Uterus (tissue), 2 donors: ENCODE data around the gene SYT12.

Experiments used
- CTCF ChIP-seq, 4 experiments: fragments of 200-600 bp in 2 of 4; fragments of 450-650 bp in 2 of 4; sonication (generic) in 2 of 4; IDR thresholded peaks; one replicate each; pipeline ENCODE4 v1.5.1; 2016 to 2019; ENCODE audit warnings: antibody characterized with exemption in 4 of 4, mild to moderate bottlenecking in 2 of 4, moderate library complexity in 1 of 4
- POLR2A ChIP-seq, 2 donors: fragments of 450-650 bp; IDR thresholded peaks; one replicate each; pipeline ENCODE4 v1.6.1; 2016; ENCODE audit warnings: antibody characterized with exemption in 2 of 2, mild to moderate bottlenecking in 1 of 2, moderate library complexity in 1 of 2

DNA sequence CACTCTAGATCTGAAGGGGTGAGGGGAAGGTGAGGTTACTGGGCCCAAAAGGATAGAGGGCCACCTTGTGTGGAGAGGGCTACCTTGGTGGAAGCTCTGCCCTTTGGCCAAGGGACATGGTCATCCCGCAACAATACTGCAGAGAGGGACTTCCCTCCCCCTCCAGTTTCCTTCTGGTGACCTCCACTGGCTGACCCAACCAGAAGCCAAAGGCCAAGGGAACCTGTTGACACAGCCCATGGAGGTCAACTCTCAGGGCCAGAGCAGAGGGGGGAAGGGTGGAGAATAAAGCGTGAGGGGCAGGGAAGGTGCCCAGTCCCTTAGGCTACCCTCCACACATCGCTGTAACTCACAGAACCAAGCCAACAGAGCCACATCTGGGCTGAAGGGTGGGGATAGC lies 18.7 kb downstream of the SYT12 start:
- TF ChIP-seq CTCF (IDR thresholded peaks at IDR 0.05) (no peak), POLR2A (IDR thresholded peaks at IDR 0.05) (no peak)
